Suprapubic skin (tissue), 4 donors: ENCODE measurements around the gene CIB1. TPM values are rescaled to one million over a fixed set of nuclear protein-coding genes. Genes with fewer than 3 reads are reported as not detected.

Source experiments
- DNase-seq, 2 donors: peaks; one replicate each; pipeline ENCODE4 v3.0.0-alpha.2; 2019; ENCODE audit warnings: low spot score in 2 of 2
- H3K27ac ChIP-seq: fragments of 200-600 bp; sonication (generic); one replicate; pipeline ENCODE4 v1.5.1; 2019
- H3K27me3 ChIP-seq: fragments of 200-600 bp; sonication (generic); one replicate; pipeline ENCODE4 v1.5.1; 2019
- H3K36me3 ChIP-seq: fragments of 200-600 bp; sonication (generic); one replicate; pipeline ENCODE4 v1.5.1; 2019
- H3K4me1 ChIP-seq: fragments of 200-600 bp; sonication (generic); one replicate; pipeline ENCODE4 v1.5.1; 2019
- H3K4me3 ChIP-seq: fragments of 200-600 bp; sonication (generic); one replicate; pipeline ENCODE4 v1.5.1; 2019; ENCODE audit warnings: mild to moderate bottlenecking
- H3K9me3 ChIP-seq: fragments of 200-600 bp; sonication (generic); one replicate; pipeline ENCODE4 v1.5.1; 2019
- CTCF ChIP-seq, 2 donors: fragments of 200-600 bp in 1 of 2; fragments of 450-650 bp in 1 of 2; sonication (generic) in 1 of 2; IDR thresholded peaks; one replicate each; pipeline ENCODE4 v1.5.1; 2016 to 2019; ENCODE audit warnings: antibody characterized with exemption in 2 of 2, mild to moderate bottlenecking in 1 of 2, moderate library complexity in 1 of 2
- EP300 ChIP-seq: sonication (generic); formaldehyde crosslinking; IDR thresholded peaks from one replicate; pipeline ENCODE4 v1.6.1; 2017; ENCODE audit warnings: antibody characterized with exemption
- POLR2A ChIP-seq, 2 donors: fragments of 450-650 bp; IDR thresholded peaks; one replicate each; pipeline ENCODE4 v1.6.1; 2017; ENCODE audit warnings: antibody characterized with exemption in 2 of 2, mild to moderate bottlenecking in 2 of 2, moderate library complexity in 2 of 2
- POLR2AphosphoS5 ChIP-seq, 3 donors: sonication (generic); formaldehyde crosslinking; IDR thresholded peaks; one replicate each; pipeline ENCODE4 v1.6.1; 2017; ENCODE audit warnings: antibody characterized with exemption in 3 of 3
- WGBS: methylation state at CpG from one replicate; pipeline ENCODE4 v1.1.5; 2018; 5-methylcytosine and 5-hydroxymethylcytosine counted together
- total RNA-seq, 4 donors: library from RNA; depleted of rRNA; stranded (reverse); fragments of >200 nt; gene quantifications; one replicate each; pipeline ENCODE4 v1.1.0, GENCODE V29; 2016

The CIB1 gene
- total RNA-seq, 4 donors from 2014 or later: 16.2 to 41.9 (median 29.7) TPM

- Histone ChIP-seq H3K27me3 (no peaks in the 10 kb centered on the region), H3K36me3 (peaks cover 37% of the 10 kb centered on the region), H3K9me3 (no peaks in the 10 kb centered on the region), H3K4me3 (no peak overlapping the region), H3K27ac (no peak overlapping the region), H3K4me1 (peaks cover 47% of the 10 kb centered on the region)
- 55% methylated on average over 1 of the region's 1 CpG for WGBS
- no peak for DNase-seq
- TF ChIP-seq POLR2AphosphoS5 (IDR thresholded peaks at IDR 0.05) (no peak), POLR2A (IDR thresholded peaks at IDR 0.05) (no peak), CTCF (IDR thresholded peaks at IDR 0.05) (no peak), EP300 (no peak)
These were observed 34.7 kb upstream of the CIB1 start for GRCh38 chr15:90268415-90268814.

GRCh38 chr15:90266485-90266884 lies 32.7 kb upstream of the CIB1 start:
- peaks cover 19% of the 10 kb centered on the region for H3K36me3 ChIP-seq
- WGBS: 6% methylated on average over 15 of the region's 15 CpGs
- H3K27ac ChIP-seq: peak overlapping the region; percentile 99
- peaks cover 58% of the 10 kb centered on the region for H3K4me1 ChIP-seq
- H3K9me3 ChIP-seq: no peaks in the 10 kb centered on the region
- no peak for DNase-seq
- peak overlapping the region; percentile 84 for H3K4me3 ChIP-seq
- H3K27me3 ChIP-seq: no peaks in the 10 kb centered on the region
- no peak for TF ChIP-seq CTCF (IDR thresholded peaks at IDR 0.05)
- no peak for TF ChIP-seq EP300
- no peak for TF ChIP-seq POLR2AphosphoS5 (IDR thresholded peaks at IDR 0.05)
- TF ChIP-seq POLR2A (IDR thresholded peaks at IDR 0.05): no peak

GRCh38 chr15:90266061-90266431 lies 32.3 kb upstream of the CIB1 start:
- no peak for TF ChIP-seq POLR2AphosphoS5 (IDR thresholded peaks at IDR 0.05)
- TF ChIP-seq POLR2A (IDR thresholded peaks at IDR 0.05): no peak
- no peak for TF ChIP-seq CTCF (IDR thresholded peaks at IDR 0.05)
- no peak for TF ChIP-seq EP300
- Histone ChIP-seq H3K27ac (peak overlapping the region; percentile 99), H3K36me3 (peaks cover 15% of the 10 kb centered on the region), H3K27me3 (no peaks in the 10 kb centered on the region), H3K4me1 (peaks cover 58% of the 10 kb centered on the region), H3K9me3 (no peaks in the 10 kb centered on the region), H3K4me3 (peak overlapping the region; percentile 84)
- DNase-seq: no peak
- 0% methylated on average over 15 of the region's 16 CpGs for WGBS

- TF ChIP-seq POLR2AphosphoS5 (IDR thresholded peaks at IDR 0.05): peak; percentile 68 to 87 (median 77)
- no peak for TF ChIP-seq EP300
- TF ChIP-seq POLR2A (IDR thresholded peaks at IDR 0.05): peak; percentile 51 to 77
- no peak for TF ChIP-seq CTCF (IDR thresholded peaks at IDR 0.05)
- no peaks in the 10 kb centered on the region for H3K9me3 ChIP-seq
- peaks cover 9% of the 10 kb centered on the region for H3K36me3 ChIP-seq
- peak within 1 kb of the TSS; percentile 84 for H3K4me3 ChIP-seq
- WGBS: 0% methylated on average over 16 of the region's 59 CpGs
- peak; percentile 96 for DNase-seq
- no peaks in the 10 kb centered on the region for H3K27me3 ChIP-seq
- H3K27ac ChIP-seq: peak within 1 kb of the TSS; percentile 99
- peaks cover 58% of the 10 kb centered on the region for H3K4me1 ChIP-seq
These were observed 31.7 kb upstream of the CIB1 start, which contains the start of gene NGRN for GRCh38 chr15:90265271-90266060. Gene NGRN, plus strand, starts transcription at chr15:90265672. Its CDS starts 41 bp downstream, at chr15:90265713.

- Histone ChIP-seq H3K9me3 (no peaks in the 10 kb centered on the region), H3K36me3 (peaks cover under 1% of the 10 kb centered on the region), H3K27me3 (no peaks in the 10 kb centered on the region), H3K4me3 (peak overlapping the region; percentile 84), H3K4me1 (peaks cover 51% of the 10 kb centered on the region), H3K27ac (peak overlapping the region; percentile 99)
- no peak for DNase-seq
- 34% methylated on average over 4 of the region's 4 CpGs for WGBS
- no peak for TF ChIP-seq EP300
- no peak for TF ChIP-seq CTCF (IDR thresholded peaks at IDR 0.05)
- no peak for TF ChIP-seq POLR2AphosphoS5 (IDR thresholded peaks at IDR 0.05)
- TF ChIP-seq POLR2A (IDR thresholded peaks at IDR 0.05): no peak
These were observed 30.9 kb upstream of the CIB1 start for GRCh38 chr15:90264671-90265070.
